SK-N-SH (cell line): ENCODE measurements around the gene HNRNPUL1. TPM values are rescaled to one million over a fixed set of nuclear protein-coding genes. Genes with fewer than 3 reads are reported as not detected.

Source experiments
- CTCF ChIA-PET: fragments of 300-600, 350-600 bp; formaldehyde crosslinking; extraction: SDS; loops from one replicate; lab custom pipeline; 2021; lab: Yijun Ruan, JAX
- POLR2A ChIA-PET: fragments of 350-600 bp; sonication (Branson Sonifier 250); formaldehyde crosslinking; extraction: SDS; loops from one replicate; lab custom pipeline; 2020; ENCODE audit warnings: antibody characterized with exemption, inconsistent platforms; lab: Yijun Ruan, JAX
- DNase-seq: peaks from one replicate; pipeline ENCODE4 v3.0.0; 2012
- H2AFZ ChIP-seq: fragments of 200-600 bp; sonication (generic); 2 replicates; pipeline ENCODE4 v1.8.1; 2016; ENCODE audit warnings: antibody characterized with exemption, mild to moderate bottlenecking, low read depth
- H3F3A ChIP-seq: fragments of 200-600 bp; sonication (generic); replicated peaks from 2 replicates; pipeline ENCODE3; 2016; ENCODE audit warnings: antibody characterized with exemption, mild to moderate bottlenecking; ENCODE audit not compliant: insufficient read depth
- H3K27ac ChIP-seq, 2 experiments: fragments of 200-500 bp in 1 of 2; fragments of 200-600 bp in 1 of 2; sonication (Bioruptor generic) in 1 of 2; sonication (generic), shearing (Covaris generic) in 1 of 2; 2 replicates each; pipeline versions ENCODE4 v1.5.1 to v1.6.1; 2014 to 2016; ENCODE audit warnings: low read depth in 2 of 2, inconsistent platforms in 1 of 2, low read length in 1 of 2, mild to moderate bottlenecking in 1 of 2, mixed read lengths in 1 of 2
- H3K27me3 ChIP-seq: fragments of 200-600 bp; sonication (generic), shearing (Covaris generic); 2 replicates; pipeline ENCODE4 v1.6.1; 2016; ENCODE audit warnings: mixed run types; ENCODE audit not compliant: insufficient read depth
- H3K36me3 ChIP-seq, 2 experiments: fragments of 200-500 bp in 1 of 2; fragments of 200-600 bp in 1 of 2; sonication (Bioruptor generic) in 1 of 2; sonication (generic) in 1 of 2; replicated peaks in 1 of 2; 2 replicates each; pipeline versions ENCODE3 to v1.5.1; 2014 to 2016; ENCODE audit warnings: low read length in 1 of 2, mild to moderate bottlenecking in 1 of 2; ENCODE audit not compliant: insufficient read depth in 2 of 2, control insufficient read depth in 1 of 2
- H3K4me1 ChIP-seq, 2 experiments: fragments of 200-500 bp in 1 of 2; fragments of 200-600 bp in 1 of 2; sonication (Bioruptor generic) in 1 of 2; sonication (generic), shearing (Covaris generic) in 1 of 2; 2 replicates each; pipeline versions ENCODE4 v1.5.1 to v1.6.1; 2014 to 2016; ENCODE audit warnings: low read depth in 1 of 2, low read length in 1 of 2, mixed run types in 1 of 2; ENCODE audit not compliant: insufficient read depth in 2 of 2, control insufficient read depth in 1 of 2
- H3K4me2 ChIP-seq: fragments of 200-600 bp; sonication (generic), shearing (Covaris generic); 2 replicates; pipeline ENCODE4 v1.6.1; 2017; ENCODE audit warnings: mixed run types
- H3K4me3 ChIP-seq, 2 experiments: fragments of 200-500 bp in 1 of 2; fragments of 200-600 bp in 1 of 2; sonication (Bioruptor generic) in 1 of 2; sonication (generic), shearing (Covaris generic) in 1 of 2; 2 replicates each; pipeline versions ENCODE4 v1.5.1 to v1.8.1; 2014 to 2016; ENCODE audit warnings: low read depth in 2 of 2, inconsistent platforms in 1 of 2, low read length in 1 of 2, mild to moderate bottlenecking in 1 of 2, mixed read lengths in 1 of 2, moderate library complexity in 1 of 2
- H3K79me2 ChIP-seq: fragments of 200-600 bp; sonication (generic); 2 replicates; pipeline ENCODE4 v1.8.1; 2017; ENCODE audit warnings: mild to moderate bottlenecking; ENCODE audit not compliant: insufficient read depth
- H3K9ac ChIP-seq: fragments of 200-600 bp; sonication (generic); 2 replicates; pipeline ENCODE4 v1.6.1; 2017; ENCODE audit warnings: mixed run types
- H3K9me2 ChIP-seq: fragments of 200-600 bp; sonication (generic); 2 replicates; pipeline ENCODE4 v1.6.1; 2017; ENCODE audit warnings: mixed run types
- H3K9me3 ChIP-seq: fragments of 200-600 bp; sonication (generic); 2 replicates; pipeline ENCODE4 v1.6.1; 2017; ENCODE audit warnings: mixed run types, mild to moderate bottlenecking, moderate library complexity
- H4K20me1 ChIP-seq: fragments of 200-600 bp; sonication (generic); 2 replicates; pipeline ENCODE4 v1.6.1; 2017; ENCODE audit warnings: mild to moderate bottlenecking, mixed run types; ENCODE audit not compliant: insufficient read depth
- ELF1 ChIP-seq: IDR thresholded peaks from 2 replicates; pipeline ENCODE4 v1.4.0; 2012
- FOSL2 ChIP-seq: IDR thresholded peaks from 2 replicates; pipeline ENCODE4 v1.4.0; 2012; ENCODE audit warnings: low read depth, mild to moderate bottlenecking, moderate library complexity, borderline replicate concordance
- FOXJ3 ChIP-seq: sonication (generic); formaldehyde crosslinking; IDR thresholded peaks from 2 replicates; pipeline ENCODE4 v1.5.1; 2020; ENCODE audit warnings: mild to moderate bottlenecking, missing genetic modification reagents
- FOXM1 ChIP-seq: IDR thresholded peaks from 2 replicates; pipeline ENCODE4 v1.4.0; 2012; ENCODE audit warnings: low read depth, mild to moderate bottlenecking
- IRF3 ChIP-seq: fragments of 150-350 bp; IDR thresholded peaks from 2 replicates; pipeline ENCODE4 v1.6.1; 2016; ENCODE audit warnings: mild to moderate bottlenecking, low read depth, low read length
- JUND ChIP-seq: IDR thresholded peaks from 2 replicates; pipeline ENCODE4 v1.4.0; 2012
- POLR2AphosphoS5 ChIP-seq: IDR thresholded peaks from 2 replicates; pipeline ENCODE4 v1.6.1; 2012; ENCODE audit warnings: low read depth, low read length
- RAD21 ChIP-seq: IDR thresholded peaks from 2 replicates; pipeline ENCODE4 v1.6.1; 2012; ENCODE audit warnings: mild to moderate bottlenecking, low read length
- RFX5 ChIP-seq: IDR thresholded peaks from 2 replicates; pipeline ENCODE4 v1.6.1; 2012; ENCODE audit warnings: mild to moderate bottlenecking, improper control_type of control experiment, low read length
- RXRA ChIP-seq: IDR thresholded peaks from 2 replicates; pipeline ENCODE4 v1.4.0; 2012; ENCODE audit warnings: low read depth, mild to moderate bottlenecking, borderline replicate concordance
- TAF1 ChIP-seq: IDR thresholded peaks from 2 replicates; pipeline ENCODE4 v1.6.1; 2012; ENCODE audit warnings: low read depth, mild to moderate bottlenecking, low read length, moderate library complexity, borderline replicate concordance
- TEAD4 ChIP-seq: IDR thresholded peaks from 2 replicates; pipeline ENCODE4 v1.4.0; 2012; ENCODE audit warnings: mild to moderate bottlenecking, borderline replicate concordance; ENCODE audit not compliant: insufficient read depth
- USF1 ChIP-seq: IDR thresholded peaks from 2 replicates; pipeline ENCODE4 v1.4.0; 2012; ENCODE audit warnings: low read depth, borderline replicate concordance
- USF2 ChIP-seq: fragments of 150-350 bp; IDR thresholded peaks from 2 replicates; pipeline ENCODE4 v1.6.1; 2017; ENCODE audit warnings: antibody characterized with exemption, low read length, low read depth, borderline replicate concordance
- ZBTB33 ChIP-seq: IDR thresholded peaks from 2 replicates; pipeline ENCODE4 v1.4.0; 2012; ENCODE audit warnings: low read depth, borderline replicate concordance
- WGBS: methylation state at CpG from one replicate; pipeline ENCODE4 v1.1.6; 2017; ENCODE audit warnings: low lambda C conversion rate; 5-methylcytosine and 5-hydroxymethylcytosine counted together
- polyA plus RNA-seq, 3 experiments: library from polyadenylated mRNA; depleted of rRNA; stranded (reverse); fragments of >200 nt; gene quantifications; 2 replicates each; pipeline ENCODE4 v1.2.3, GENCODE V29; 2012

HNRNPUL1 gene
- polyA plus RNA-seq, 1 of the 3 experiments (the other 2 are of a cell fraction), result 41.5 TPM

- no peak for TF ChIP-seq TEAD4
- TF ChIP-seq RAD21, result no peak
- no peak for TF ChIP-seq USF1
- no peak for TF ChIP-seq POLR2AphosphoS5
- no peak for TF ChIP-seq FOSL2
- TF ChIP-seq FOXJ3, result no peak
- TF ChIP-seq RXRA, result no peak
- TF ChIP-seq, all 33 proteins: peak for 0
Observed at GRCh38 chr19:41226874-41227390, 37.2 kb upstream of the HNRNPUL1 start (continued).

GRCh38 chr19:41228486-41228885, 35.7 kb upstream of the HNRNPUL1 start:
- Histone ChIP-seq H3F3A (peaks cover 44% of the 10 kb centered on the region), H3K27me3 (no peaks in the 10 kb centered on the region), H3K9ac (no peak overlapping the region), H3K4me3 (no peak overlapping the region), H3K9me3 (no peaks in the 10 kb centered on the region), H3K9me2 (no peaks in the 10 kb centered on the region), H2AFZ (no peak overlapping the region), H3K27ac (peak overlapping the region in 1 of 2 experiments; percentile 15; a peak in 1 of 4 replicates), H3K36me3 (peaks cover 0 to 52% of the 10 kb centered on the region in 2 experiments), H4K20me1 (no peaks in the 10 kb centered on the region), H3K79me2 (peaks cover 85% of the 10 kb centered on the region), H3K4me2 (no peak overlapping the region), H3K4me1 (peaks cover 0 to 20% of the 10 kb centered on the region in 2 experiments; a peak in 2 of 4 replicates)
- no peak for DNase-seq
- 86% methylated on average over 3 of the region's 3 CpGs for WGBS
- CTCF ChIA-PET, result interaction anchor here (1.0 to 1.1 kb wide), 2 partner anchors 24 to 81 kb away, joined by 3 read pairs; no protein-coding TSS in a partner anchor
- TF ChIP-seq ELF1 (no peak), ZBTB33 (no peak), FOXM1 (no peak), TEAD4 (no peak), IRF3 (no peak), USF2 (no peak), TAF1 (no peak), RFX5 (no peak), JUND (no peak)
- TF ChIP-seq, all 33 proteins: peak for 0
- POLR2A ChIA-PET, result no interaction called here
